Activated gamma-delta T cell treated with anti-CD3 and anti-CD28 coated beads, Interleukin-2, amount 50 U/mL, for 16 hours (primary cell): ENCODE results near the gene C16orf89.
"Not testable (repeated sequence)": the region's sequence is repeated elsewhere in the genome, so short reads cannot be mapped to it uniquely, and the experiment has no call there.

Experiments used
- DNase-seq: peaks from one replicate; pipeline ENCODE4 v3.0.0-alpha.2; 2020; ENCODE audit warnings: low read depth

Gene C16orf89, protein sequence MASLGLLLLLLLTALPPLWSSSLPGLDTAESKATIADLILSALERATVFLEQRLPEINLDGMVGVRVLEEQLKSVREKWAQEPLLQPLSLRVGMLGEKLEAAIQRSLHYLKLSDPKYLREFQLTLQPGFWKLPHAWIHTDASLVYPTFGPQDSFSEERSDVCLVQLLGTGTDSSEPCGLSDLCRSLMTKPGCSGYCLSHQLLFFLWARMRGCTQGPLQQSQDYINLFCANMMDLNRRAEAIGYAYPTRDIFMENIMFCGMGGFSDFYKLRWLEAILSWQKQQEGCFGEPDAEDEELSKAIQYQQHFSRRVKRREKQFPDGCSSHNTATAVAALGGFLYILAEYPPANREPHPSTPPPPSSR

DNA sequence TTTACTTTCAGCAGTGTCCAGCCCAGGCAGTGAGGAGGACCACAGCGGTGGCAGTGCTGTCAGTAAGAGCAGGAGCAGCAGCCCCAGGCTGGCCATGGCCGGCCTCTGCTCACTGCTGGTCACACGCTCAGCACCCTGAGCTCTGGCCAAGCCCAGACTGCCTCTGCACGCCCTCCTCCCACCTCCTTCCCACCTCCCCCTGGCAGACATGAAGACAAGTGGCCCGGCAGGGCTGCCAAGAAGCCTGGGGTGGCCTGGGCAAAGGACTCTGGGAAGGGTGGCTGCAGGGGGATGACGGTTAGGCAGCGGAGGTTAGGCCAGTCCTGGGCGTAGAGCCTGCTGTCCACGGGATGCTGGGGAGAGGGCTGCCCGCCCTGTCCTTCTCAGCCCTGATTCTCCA lies at the start of gene C16orf89:
TSS of gene C16orf89 (minus strand) at position 144 of the 400 bp plus-strand sequence. CDS start at position 96, 48 bp downstream.
- DNase-seq = no peak

DNA sequence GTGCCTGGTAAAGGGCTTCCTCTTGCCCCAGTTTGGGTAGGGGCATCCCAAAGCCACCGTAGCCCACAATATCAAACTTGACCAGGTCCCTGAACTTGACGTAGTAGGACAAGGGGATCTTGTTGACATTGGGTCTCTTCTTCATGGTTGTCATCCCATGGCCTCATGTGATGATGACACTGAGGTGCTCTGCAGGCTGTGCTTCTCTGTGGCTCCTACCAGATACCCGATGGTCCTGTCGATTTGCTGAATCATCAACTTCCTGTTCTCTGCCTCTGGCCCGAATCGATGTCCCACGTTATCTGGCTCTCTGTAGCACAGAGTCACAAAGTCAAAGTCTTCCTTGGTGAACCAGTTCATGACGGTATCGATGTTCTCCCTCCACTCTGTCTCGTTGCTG lies 45.2 kb upstream of the C16orf89 start:
- DNase-seq = not testable (repeated sequence)

DNA sequence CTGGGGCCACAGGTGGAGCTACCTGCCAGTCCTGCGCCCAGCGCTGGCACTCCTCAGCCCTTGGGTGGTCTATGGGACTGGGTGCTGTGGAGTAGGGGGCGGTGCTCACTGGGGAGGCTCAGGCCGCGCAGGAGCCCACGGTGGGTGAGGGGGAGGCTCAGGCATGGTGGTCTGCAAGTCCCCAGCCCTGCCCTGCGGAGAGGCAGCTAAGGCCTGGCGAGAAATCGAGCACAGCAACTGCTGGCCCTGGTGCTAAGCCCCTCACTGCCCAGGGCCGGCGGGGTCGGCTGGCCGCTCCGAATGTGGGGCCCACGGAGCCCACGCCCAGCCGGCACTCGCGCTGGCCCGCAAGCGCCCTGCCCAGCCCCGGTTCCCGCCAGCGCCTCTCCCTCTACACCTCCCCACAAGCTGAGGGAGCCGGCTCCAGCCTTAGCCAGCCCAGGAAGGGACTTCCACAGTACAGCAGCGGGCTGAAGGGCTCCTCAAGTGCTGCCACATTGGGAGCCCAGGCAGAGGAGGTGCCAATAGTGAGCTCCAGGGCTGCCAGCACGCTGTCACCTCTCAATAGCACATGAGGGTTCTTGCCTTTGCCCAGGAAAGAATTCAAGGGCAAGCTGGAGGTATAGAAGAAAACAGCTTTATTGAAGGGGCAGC lies 42.9 kb upstream of the C16orf89 start:
- no peak for DNase-seq

DNA sequence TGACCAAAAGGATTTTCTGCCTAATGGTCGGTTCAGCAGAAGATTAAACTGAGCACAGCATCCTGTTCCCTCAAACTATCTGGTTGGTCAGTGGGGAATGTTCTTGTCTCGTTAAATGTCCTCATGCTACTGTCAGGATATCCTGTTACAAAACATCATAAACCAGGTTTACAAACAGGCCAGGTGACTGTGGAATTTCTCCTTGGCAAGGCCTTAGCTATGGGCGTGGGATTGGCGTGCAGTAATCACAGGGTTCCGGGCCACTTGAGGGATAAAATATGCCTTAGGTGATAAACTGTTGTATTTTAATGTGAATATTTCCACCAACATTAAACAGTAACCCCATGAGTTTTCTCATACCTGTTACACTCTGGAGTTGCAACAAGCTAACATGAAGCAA lies 39.3 kb upstream of the C16orf89 start:
- not testable (repeated sequence) for DNase-seq

DNA sequence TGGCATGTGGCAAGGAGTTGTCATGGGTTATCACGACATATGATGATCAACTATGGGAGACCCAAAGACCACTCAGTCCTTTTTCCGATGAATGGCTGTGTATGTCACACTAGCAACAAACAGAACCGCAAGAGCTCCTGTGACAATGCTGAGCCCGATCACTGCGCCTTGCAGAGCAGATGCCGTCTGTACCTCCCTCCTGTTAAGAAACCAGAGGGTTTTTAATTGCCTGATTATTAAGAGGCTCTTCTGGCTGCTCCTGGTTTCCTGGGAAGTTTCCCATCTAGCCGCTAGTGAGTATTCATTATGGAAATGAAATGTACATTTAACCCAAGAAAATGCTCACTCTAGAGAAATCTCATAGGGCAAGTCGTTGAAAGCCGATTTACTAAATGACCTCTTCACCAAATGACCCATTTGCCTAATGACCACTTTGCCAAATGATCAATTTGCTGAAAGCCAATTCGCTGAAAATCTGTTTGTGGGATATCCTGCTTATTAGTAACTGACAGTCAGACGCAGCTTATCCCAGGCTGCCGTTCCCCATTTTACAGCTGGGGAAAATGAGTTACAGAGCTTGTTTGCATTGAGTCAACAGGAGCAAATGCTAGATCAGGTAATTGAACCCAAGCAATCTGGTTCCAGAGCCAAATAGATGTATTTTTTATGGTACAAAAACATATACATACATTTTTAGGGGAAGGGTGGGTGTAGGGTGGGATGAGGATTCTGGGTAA lies 37.7 kb upstream of the C16orf89 start:
- DNase-seq = not testable (repeated sequence)

DNA sequence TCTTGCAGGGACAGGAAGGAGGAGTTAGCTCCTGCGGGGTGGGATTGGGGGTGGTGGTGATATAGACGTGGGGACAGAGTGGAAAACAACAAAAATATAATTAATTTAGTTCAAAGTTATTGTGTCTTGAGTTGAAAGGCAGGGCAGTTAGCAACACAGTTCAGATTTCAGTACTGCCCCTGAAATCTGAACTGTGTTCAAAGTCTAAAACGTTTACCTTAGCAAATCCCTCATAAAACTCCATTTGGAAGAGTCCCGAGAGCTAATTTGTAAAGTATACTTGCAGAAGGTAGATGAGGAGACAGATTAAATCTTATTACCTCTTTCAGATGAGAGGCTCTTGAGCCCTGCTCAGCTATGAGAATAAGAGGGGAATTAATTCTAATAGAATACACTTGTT lies 33.4 kb upstream of the C16orf89 start:
- not testable (repeated sequence) for DNase-seq

DNA sequence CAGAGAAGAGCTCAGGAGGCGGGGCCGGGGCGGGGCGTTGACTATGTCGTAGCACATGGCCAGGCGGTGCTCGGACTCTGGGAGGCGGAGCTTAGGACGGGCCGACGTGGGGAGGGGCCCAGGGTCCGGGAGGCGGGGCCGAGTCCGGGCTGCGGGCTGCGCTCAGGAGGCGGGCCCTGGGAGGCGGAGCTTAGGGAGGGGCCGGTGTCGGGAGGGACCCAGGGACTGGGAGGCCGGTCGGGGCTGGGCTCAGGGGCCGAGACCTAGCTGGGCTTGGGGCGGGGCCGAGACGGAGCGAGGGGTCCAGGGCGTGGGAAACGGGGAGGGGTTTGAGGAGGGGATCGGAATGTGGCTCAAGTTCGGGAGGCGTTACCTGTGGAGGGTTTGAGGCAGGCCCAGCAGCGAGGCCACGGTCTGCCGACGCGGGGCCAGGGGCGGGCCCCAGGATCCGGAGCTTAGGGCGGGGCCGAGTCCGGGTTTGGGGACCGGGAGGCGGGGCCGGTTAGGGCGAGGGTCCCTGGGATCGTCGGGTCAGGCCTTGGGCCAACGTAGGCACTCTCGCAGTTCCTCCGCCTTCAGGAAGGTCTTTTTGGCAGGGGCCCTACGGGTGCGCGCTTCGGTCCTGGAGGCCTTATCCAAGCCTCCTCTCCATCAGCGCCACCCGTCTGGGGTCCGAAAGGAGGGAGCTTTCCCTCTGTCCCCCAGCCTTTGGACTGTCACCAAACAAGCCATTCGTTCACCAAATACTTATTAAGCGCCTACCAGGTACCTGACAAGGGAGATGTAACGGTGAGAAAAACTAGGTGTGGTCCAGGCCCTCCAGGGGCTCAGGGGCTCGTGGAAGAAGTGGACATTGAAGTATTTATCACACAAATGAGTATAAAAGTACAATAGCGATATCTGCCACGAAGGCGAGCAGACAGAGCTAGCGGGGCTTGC lies 32.7 kb upstream of the C16orf89 start:
- DNase-seq = peak; percentile 93

DNA sequence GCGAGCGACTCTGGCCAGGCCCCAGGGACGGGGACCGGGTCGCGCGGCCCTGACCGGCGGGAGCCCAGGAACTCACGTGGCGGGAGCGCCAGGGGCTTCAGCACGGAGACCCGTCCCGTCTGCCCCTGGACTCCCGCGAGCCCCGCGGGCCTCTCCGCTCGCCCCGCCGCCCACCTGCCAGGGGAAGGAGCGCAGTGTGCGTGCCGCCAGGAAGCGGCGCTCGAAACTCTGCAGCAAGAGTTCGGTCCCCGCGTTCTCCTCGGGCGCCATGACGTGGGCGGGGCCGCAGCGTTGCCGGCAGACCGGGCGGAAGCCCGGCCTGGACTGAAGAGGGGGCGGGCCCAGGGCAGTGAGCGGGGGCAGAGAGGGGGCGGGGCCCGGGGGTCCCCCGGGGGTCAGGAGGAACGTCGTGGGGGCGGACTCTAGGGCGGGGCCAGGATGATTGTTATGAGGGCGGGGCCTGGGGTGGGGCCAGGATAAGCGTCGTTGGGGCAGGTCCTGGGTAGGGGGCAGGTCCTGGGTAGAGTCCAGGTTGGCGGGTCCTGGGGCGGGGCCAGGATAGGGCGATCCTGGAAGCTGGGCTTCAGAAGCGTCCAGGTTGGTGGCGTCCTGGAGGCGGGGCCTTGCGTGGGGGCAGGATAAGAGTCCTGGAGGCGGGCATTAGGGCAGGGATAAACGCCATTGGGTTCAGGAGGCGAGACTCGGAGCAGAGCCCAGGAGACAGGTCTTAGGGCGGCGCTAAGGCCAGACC lies 31.9 kb upstream of the C16orf89 start, which contains the start of gene EEF2KMT:
TSS of gene EEF2KMT (minus strand) at position 326 of the 751 bp plus-strand sequence. CDS start at position 270, 56 bp downstream.
- DNase-seq = peak; percentile 85

DNA sequence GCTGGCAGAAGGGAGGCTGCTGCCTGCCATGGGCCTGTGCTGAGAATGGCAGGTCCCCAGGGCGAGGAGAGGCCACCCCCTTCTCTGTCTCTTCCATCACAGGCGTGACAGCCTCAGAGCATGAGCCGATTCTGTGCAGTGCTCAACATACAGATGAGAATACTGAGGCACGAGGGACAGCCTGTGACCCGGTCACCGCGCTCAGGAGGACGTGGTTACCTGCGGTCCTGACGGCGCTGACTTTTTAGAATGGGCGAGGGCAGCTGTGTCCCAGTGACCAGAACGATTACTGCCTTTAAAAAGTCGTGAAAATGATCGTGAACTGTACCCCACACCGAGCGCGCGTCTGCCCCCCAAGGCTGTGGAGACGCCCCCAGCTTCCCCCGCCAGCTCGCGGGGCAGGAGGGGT lies 31.3 kb upstream of the C16orf89 start:
- DNase-seq = peak; percentile 14

DNA sequence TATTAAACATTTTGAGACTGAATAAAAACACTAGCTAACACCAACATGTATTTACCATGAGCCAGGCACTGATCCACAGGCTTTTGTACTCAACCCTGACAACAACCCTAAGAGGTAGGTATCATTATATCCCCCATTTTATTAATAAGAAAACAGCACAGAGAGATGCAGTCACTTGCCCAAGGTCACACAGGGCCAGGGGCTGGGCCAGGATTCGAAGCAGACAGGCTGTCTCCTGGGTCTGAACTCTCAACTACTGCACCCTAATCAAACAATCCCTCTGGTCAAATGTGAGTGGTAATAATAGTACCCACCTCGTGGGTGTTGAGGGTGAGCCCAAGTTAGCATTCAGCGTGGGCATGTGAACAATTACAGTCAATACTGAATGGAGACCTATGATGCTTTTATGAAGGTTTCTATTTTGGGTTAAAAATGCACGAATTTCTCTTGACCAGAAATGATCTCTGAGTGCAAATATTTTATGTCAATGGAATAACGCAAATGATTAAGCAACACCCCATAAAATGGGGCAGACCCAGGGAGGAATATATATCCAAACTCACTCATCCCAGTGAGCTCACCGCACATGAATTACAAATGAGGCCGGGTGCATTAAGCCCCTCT lies 30.8 kb upstream of the C16orf89 start:
- DNase-seq = not testable (repeated sequence)

DNA sequence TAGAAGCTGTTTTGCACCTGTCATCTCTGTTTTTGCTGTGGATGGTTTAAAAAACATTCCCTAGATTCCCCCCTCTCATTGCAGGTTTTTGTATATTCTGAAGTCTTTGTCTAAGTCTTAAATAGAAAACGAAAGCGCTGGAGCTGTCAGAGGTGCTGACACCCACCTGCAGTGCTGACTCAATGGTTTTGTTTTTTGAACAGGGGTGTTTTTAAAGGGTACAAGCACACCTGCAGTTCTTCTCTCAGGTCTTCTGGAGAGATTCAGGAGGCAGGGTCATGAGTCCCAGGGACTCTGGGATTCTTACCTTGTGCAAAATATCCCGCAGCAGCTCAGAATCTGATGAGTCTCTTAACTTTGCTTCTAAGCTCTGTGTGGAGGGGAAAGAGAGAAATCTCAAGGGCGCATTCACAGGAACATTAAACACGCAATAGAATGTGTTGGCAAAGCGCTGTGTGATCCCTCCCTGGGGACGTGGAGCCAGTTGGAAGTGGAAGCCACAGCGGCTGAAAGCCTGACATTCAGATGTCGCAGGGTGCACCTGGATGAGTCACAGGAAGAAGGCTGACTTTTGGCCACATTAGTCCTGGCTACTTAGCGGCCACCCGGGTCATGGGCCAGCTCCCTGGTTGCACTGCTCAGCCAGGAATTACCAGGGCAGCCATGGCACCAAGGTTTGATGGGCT lies 29.5 kb upstream of the C16orf89 start:
- not testable (repeated sequence) for DNase-seq

DNA sequence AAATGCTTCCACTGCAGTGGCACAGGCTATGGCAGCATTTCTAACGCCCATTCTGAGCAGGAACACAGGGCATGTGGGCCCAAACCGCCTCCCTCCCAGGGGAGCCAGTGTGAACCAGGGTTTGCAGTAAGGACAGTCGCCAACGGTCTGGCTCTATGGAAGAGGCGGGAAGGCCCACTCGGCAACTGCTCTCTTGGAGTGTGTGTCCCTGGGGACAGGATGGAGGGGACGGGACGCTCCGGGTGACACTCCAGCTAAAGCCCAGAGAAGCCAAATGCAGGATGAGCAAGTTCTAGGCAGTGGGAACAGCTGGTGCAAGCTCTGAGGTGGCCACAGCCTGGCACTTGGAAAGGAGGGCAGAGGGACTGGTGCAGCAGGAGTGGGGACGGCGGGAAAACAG lies 28.0 kb upstream of the C16orf89 start:
- DNase-seq = not testable (repeated sequence)

DNA sequence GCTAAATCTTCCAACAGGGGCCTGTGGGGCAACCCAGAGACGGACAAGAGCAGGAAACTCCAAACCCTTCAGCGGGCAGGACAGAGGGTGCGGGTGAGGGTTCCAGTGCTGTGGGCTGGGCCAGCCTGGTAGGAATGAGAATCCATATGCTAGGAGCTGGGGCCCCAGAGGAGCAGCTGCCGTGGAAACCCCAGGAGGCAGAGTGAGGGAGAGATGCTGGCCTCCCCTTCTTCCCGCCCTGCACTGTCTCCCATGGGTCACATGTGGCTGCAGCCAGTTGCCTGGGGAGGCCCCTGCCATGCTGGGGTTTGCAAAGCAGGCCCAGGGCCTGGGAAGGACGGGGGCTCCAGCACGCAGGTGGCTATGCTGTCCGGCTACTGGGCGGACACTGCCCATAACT lies 27.3 kb upstream of the C16orf89 start:
- not testable (repeated sequence) for DNase-seq

DNA sequence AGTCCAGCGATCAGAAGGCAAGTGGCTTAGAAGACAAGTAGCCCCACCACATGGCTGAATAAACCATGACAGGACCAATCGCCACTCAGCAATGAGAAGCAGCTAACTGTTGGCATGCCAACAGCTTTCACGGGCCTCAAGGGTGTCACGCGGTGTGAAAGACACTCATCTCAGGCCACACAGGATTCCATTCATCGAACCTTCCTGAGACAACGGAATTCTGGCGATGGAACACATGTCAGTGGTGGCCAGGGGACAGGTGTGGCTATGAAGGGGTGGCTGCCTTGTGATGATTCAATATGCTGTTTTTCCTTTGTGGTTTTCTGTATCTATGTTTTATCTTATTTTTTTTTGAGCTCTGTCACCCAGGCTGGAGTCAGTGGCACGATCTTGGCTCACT lies 24.8 kb upstream of the C16orf89 start:
- not testable (repeated sequence) for DNase-seq

DNA sequence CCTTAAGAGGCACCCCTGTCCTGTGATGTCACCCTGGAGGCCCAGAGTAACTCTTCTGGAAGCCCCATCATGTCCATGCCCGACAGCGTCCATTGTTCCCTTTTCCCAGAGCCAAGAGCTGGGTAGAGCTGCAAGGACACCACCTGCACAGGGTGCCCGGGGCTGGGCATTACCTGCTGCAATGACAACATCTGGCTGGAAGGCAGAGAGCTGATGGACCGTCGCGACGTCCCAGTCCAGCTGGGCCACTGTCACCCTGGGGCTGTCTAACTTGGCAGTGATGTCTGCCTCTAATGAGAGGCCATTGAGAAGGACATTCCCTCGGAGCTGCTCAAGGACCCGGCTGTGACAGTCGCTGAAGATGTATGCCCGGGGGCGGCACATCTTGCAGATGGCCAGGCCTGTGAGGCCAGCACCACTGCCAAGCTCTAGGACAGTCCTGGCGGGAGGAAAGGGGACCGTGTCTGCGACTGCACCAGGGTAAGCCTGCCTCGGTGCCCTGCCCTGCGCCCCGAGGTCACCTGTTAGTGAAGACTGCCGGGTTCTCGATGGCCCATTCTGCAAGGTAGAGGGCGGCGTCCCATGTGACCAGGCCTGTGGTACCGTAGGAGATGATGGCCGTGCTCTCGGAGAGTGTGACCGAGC lies 24.3 kb upstream of the C16orf89 start:
- not testable (repeated sequence) for DNase-seq

DNA sequence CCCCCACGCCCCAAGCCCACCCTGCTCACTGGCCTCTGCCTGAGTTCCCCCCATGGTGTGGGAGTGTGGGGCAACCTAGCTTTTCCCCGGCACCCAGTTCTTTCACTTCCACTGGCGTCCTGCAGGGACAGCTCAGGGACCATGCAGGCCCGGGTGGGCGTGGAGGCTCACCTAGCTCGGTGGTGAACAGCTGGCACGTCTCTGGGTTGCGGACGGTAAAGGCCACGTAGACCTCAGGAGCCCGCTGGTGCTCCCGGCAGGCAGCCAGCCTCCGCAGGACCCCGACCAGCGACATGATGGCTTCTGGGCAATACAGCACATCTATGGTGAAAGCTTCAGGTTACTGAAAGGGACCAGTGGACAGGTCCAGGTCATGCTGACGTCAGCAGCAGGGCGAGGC lies 23.2 kb upstream of the C16orf89 start:
- not testable (repeated sequence) for DNase-seq

DNA sequence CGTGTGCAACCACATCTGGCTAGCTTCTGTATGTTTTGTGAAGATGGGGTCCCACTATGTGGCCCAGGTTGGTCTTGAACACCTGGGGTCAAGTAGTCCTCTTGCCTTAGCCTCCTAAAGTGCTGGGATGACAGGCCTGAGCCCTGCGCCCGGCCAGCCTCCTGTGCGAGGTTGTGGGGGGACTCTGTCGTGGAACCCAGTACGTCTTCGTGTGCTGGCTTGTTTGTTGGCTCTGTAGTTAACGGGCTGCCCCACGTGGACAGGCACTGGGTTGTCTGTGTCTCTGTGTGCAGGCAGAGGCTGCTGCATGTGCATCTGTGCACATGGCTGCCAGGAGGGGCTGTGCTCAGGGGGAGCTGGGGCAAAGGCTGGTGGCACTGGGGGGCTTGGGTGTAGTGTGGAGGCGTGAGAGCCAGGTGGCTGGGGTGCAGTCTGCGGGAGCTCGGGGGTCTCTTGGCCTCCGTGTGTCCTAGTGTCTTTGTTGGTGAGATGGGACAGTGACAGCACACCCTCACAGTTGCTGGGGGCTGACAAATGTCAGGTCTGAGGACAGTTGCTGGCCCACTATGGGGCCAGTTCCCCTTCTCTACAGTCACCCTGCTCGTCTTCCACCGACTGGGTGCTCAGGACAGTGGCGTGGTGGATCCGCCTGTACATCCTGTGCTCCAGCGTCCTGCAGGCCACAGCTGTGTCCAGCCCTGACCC lies 22.5 kb upstream of the C16orf89 start:
- not testable (repeated sequence) for DNase-seq

DNA sequence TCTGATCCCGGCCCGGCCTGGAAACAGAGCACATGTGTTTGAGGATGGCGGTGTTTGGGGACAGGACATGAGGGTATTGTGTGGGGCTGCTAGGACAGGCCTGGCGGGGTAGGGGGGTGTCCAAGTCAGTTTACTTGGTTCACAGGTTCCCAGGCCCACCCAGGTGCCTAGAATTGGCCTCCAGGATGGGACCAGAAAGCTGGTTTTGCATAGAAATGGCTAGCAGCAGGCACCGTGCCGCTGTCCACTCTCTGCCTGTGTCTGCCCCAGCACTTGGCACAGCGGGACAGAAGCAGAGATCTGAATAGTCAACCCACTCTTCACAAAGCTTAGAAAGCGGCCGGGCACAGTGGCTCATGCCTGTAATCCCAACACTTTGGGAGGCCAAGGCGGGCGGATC lies 20.0 kb upstream of the C16orf89 start:
- not testable (repeated sequence) for DNase-seq
